Loucy (cell line): ENCODE measurements around the gene RACGAP1.

ENCODE experiments used
- H2AFZ ChIP-seq: fragments of 200-600 bp; sonication (generic); 2 replicates; pipeline ENCODE4 v1.6.0; 2016; ENCODE audit warnings: antibody characterized with exemption, mild to moderate bottlenecking, low read length, moderate library complexity
- H3F3A ChIP-seq: fragments of 200-600 bp; 2 replicates; pipeline ENCODE4 v1.6.0; 2016; ENCODE audit warnings: antibody characterized with exemption, low read depth, mild to moderate bottlenecking
- H3K27me3 ChIP-seq: fragments of 200-600 bp; sonication (generic); 2 replicates; pipeline ENCODE4 v1.6.1; 2014; ENCODE audit warnings: low read length, mild to moderate bottlenecking; ENCODE audit not compliant: insufficient read depth, poor library complexity, severe bottlenecking
- H3K36me3 ChIP-seq: fragments of 200-600 bp; sonication (generic); 2 replicates; pipeline ENCODE4 v1.6.1; 2016; ENCODE audit warnings: low read length; ENCODE audit not compliant: insufficient read depth
- H3K4me1 ChIP-seq: fragments of 200-600 bp; sonication (generic); 2 replicates; pipeline ENCODE4 v1.5.1; 2014; ENCODE audit warnings: low read length, mild to moderate bottlenecking; ENCODE audit not compliant: insufficient read depth, poor library complexity, severe bottlenecking
- H3K4me2 ChIP-seq: fragments of 200-600 bp; sonication (generic); 2 replicates; pipeline ENCODE4 v1.6.0; 2014; ENCODE audit warnings: antibody characterized with exemption, low read length, low read depth, mild to moderate bottlenecking; ENCODE audit not compliant: poor library complexity, severe bottlenecking
- H3K4me3 ChIP-seq: fragments of 200-600 bp; sonication (generic); 2 replicates; pipeline ENCODE4 v1.5.1; 2014; ENCODE audit warnings: low read length, mild to moderate bottlenecking, mixed read lengths; ENCODE audit not compliant: poor library complexity, severe bottlenecking
- H3K79me2 ChIP-seq: fragments of 200-600 bp; sonication (generic); 2 replicates; pipeline ENCODE4 v1.6.1; 2014; ENCODE audit warnings: low read length; ENCODE audit not compliant: insufficient read depth
- H3K9ac ChIP-seq: fragments of 200-600 bp; sonication (generic); 2 replicates; pipeline ENCODE4 v1.6.0; 2014; ENCODE audit warnings: mild to moderate bottlenecking, low read depth, low read length, moderate library complexity; ENCODE audit not compliant: poor library complexity, severe bottlenecking
- H3K9me2 ChIP-seq: fragments of 200-600 bp; sonication (generic); replicated peaks from 2 replicates; pipeline ENCODE4 v1.6.1; 2016; ENCODE audit warnings: low read depth, low read length, mixed read lengths
- H3K9me3 ChIP-seq: fragments of 200-600 bp; sonication (generic); 2 replicates; pipeline ENCODE4 v1.6.1; 2014; ENCODE audit warnings: mild to moderate bottlenecking, antibody characterized with exemption, low read length, low read depth; ENCODE audit not compliant: insufficient read depth
- H4K20me1 ChIP-seq: fragments of 200-600 bp; sonication (generic); 2 replicates; pipeline ENCODE4 v1.6.0; 2014; ENCODE audit warnings: antibody characterized with exemption, low read length, mild to moderate bottlenecking; ENCODE audit not compliant: insufficient read depth, poor library complexity, severe bottlenecking
- CTCF ChIP-seq: fragments of 200-600 bp; sonication (generic); conservative IDR thresholded peaks from 2 replicates; pipeline ENCODE4 v1.5.1; 2014; ENCODE audit warnings: mild to moderate bottlenecking, antibody characterized with exemption, low read length
- EZH2phosphoT487 ChIP-seq: fragments of 200-600 bp; IDR thresholded peaks from 2 replicates; pipeline ENCODE4 v1.6.1; 2018; ENCODE audit warnings: antibody characterized with exemption, mild to moderate bottlenecking, moderate library complexity, borderline replicate concordance

Gene RACGAP1

DNA sequence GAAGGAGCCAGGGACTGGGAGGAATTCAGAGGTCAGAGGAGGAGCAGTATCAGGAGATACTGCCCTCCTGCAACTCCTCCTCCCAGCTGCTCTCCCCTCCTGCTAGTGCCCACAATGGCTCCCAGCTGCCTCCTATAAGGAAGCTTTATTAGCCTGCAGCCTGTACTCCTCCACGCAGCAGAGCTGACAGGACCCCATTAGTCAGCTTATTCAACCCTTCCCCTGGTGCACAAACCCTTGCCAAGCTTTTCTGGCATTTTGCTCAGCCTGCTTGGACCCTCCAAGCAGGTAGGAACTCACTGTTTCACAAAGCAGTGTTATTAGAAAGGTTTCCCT lies 81.7 kb downstream of the RACGAP1 start:
- no peaks in the 10 kb centered on the region for H3K27me3 ChIP-seq
- 0 out of 2 replicates have a peak, but pooled peaks cover 3% of the 10 kb centered on the region for H3F3A ChIP-seq
- H3K79me2 ChIP-seq = no peaks in the 10 kb centered on the region
- no peaks in the 10 kb centered on the region for H4K20me1 ChIP-seq
- peaks cover 43% of the 10 kb centered on the region for H3K4me1 ChIP-seq
- no peaks in the 10 kb centered on the region for H3K36me3 ChIP-seq
- no peak overlapping the region; the same call in 1 of the 2 replicates for H2AFZ ChIP-seq
- H3K9me2 ChIP-seq = no peaks in the 10 kb centered on the region
- H3K4me3 ChIP-seq = no peak overlapping the region
- peak overlapping the region; percentile 75 for H3K4me2 ChIP-seq
- no peak for TF ChIP-seq CTCF
- no peak for TF ChIP-seq EZH2phosphoT487
- H3K9me3 ChIP-seq = no peaks in the 10 kb centered on the region
- peak overlapping the region; percentile 69 for H3K9ac ChIP-seq

- Histone ChIP-seq H3K36me3 (no peaks in the 10 kb centered on the region), H4K20me1 (no peaks in the 10 kb centered on the region), H3K27me3 (no peaks in the 10 kb centered on the region), H3K4me1 (peaks cover 43% of the 10 kb centered on the region), H3K9me3 (no peaks in the 10 kb centered on the region), H3K79me2 (no peaks in the 10 kb centered on the region), H3F3A (0 out of 2 replicates have a peak, but pooled peaks cover 3% of the 10 kb centered on the region), H3K9me2 (no peaks in the 10 kb centered on the region), H3K4me2 (peak overlapping the region; percentile 75), H3K4me3 (no peak overlapping the region), H3K9ac (peak overlapping the region; percentile 69), H2AFZ (no peak overlapping the region; the same call in 1 of the 2 replicates)
- TF ChIP-seq CTCF = no peak
- TF ChIP-seq EZH2phosphoT487 = no peak
Observed at GRCh38 chr12:49942921-49943624, 82.2 kb downstream of the RACGAP1 start.

GRCh38 chr12:49942512-49942893 lies 82.8 kb downstream of the RACGAP1 start:
- no peak overlapping the region for H2AFZ ChIP-seq
- H3K9me3 ChIP-seq = no peaks in the 10 kb centered on the region
- no peaks in the 10 kb centered on the region for H3K79me2 ChIP-seq
- no peak overlapping the region for H3K4me3 ChIP-seq
- H3F3A ChIP-seq = 0 out of 2 replicates have a peak, but pooled peaks cover 3% of the 10 kb centered on the region
- no peaks in the 10 kb centered on the region for H3K9me2 ChIP-seq
- no peak overlapping the region for H3K9ac ChIP-seq
- no peak for TF ChIP-seq EZH2phosphoT487
- no peak for TF ChIP-seq CTCF
- H3K27me3 ChIP-seq = no peaks in the 10 kb centered on the region
- H4K20me1 ChIP-seq = no peaks in the 10 kb centered on the region
- H3K4me1 ChIP-seq = peaks cover 43% of the 10 kb centered on the region
- no peak overlapping the region for H3K4me2 ChIP-seq
- H3K36me3 ChIP-seq = no peaks in the 10 kb centered on the region
